HG03175 (cell line): Measurements from ENCODE around the gene VPS13D.
A peak's percentile ranks its signal among the peaks of the same experiment; 100 is the strongest.

Experiments
- ATAC-seq: cut with Tn5 transposase; IDR thresholded peaks from one replicate; pipeline ENCODE4 v1.9.1; 2021; ENCODE audit warnings: mild to moderate bottlenecking, moderate library complexity; ENCODE audit not compliant: unreplicated experiment

Gene VPS13D

DNA sequence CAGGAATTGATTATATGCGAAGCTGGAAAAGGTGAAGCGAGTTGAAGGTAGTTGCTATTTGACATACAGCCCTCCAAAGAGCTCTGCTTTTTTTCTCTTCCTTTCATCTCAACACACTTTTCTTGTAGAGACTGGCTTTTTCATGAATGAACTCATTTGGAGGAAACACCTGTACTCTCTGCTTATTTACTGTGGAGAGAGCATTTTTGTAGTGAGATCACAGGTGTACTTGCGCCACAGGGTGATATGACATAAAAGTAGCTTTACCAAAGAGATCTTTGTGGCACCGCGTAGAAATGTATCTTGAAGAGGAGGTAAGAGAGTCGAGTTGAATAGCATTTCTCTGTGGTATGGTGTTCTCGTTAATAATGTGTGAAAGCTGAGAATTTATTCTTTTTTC is 187.6 kb downstream of the VPS13D start:
- no peak for ATAC-seq

DNA sequence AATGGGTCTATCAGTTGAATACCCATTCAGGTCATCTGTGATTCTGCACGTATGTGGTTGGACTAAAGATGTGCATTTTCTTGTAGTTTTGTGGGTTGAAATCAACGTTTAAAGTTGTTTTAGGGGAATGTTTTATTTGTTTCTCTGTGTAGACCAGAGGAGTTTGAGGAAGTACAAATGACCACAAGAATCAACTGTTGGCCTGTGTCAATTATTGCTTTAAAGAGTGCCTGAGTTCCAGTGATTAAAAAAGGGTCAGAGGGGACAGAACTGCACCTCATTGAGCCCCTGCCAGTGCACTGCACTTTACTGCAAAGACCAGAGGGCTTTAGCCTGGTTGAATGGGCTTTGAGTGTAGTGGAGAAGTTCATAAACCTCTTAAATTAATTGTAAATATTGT is 190.3 kb downstream of the VPS13D start:
- ATAC-seq, result no peak

DNA sequence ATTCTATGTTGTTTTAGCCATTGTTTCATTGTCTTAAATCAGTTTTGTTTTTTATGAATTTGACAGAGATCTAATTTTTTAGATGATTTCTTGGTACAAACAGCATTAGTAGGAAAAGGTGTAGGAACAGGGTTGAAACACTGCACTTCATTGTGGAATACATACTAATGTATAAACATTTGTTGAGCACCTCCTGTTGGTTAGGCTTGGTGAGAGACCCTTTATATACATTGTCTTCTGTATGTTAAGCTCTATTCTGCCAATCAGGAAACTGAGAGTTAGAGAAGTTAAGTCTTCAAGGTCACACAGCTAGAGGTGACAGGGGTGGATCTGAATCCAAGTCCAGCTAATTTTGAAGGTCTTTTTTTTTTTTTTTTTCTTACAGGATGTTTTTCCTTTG is 192.7 kb downstream of the VPS13D start:
- no peak for ATAC-seq

DNA sequence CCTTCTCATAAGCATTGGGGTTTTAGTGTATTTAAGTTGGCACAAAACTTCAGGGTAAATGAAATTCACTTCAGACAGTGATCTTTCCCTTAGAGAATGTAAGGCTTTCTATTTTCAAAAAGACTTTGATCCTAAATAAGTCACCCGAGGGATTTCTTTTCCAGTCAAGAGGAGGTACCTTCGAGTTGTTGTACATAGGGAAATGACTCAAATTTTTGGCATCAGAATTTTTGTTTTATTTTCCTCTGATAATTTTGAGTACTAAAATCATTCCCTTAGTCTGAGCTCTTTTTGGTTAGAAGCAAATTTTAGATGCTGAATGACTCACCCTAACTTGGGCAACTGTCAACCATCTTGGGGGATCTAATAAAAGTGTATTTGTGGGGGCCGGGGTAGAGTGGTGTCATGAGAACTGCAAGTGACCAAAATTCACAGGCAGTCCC is 194.3 kb downstream of the VPS13D start:
- ATAC-seq, result no peak

DNA sequence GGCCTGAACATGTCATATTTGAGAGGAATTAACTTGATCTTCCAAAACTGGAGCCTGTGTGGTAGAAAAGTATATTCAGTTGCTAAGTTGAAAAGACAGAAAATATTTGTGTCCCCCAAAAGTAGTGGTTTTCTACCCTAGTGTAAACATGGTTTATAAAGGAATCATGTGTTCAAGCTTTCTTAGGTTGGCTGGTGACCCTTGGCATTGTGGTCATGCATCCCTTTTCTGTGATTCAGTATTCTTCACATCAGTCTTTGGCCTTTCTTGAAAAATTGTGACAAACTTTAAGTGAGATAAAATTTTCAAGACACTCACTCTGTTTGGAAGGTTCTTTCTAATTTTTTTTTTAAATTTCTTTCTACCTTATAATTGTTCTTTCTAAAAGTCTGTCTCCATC is 195.0 kb downstream of the VPS13D start:
- ATAC-seq, result no peak

DNA sequence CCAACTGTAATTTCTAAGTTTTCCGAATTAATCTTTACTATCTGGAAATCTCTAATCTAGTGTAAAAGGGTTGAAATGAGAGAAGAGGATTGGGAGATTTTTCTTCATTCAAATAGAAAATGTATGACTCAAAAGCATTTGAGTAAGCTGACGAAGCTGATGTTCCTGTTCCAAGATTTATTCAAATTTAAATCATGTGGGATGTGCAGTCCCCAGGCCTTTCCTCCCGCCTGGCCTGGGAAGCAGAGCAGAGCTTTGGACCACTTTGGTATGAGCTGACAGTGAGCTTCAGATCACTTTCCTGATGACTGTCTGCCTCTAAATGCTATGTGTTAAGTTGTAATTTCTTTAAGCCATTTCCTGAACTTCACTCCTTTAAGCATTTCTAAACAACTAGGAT is 196.2 kb downstream of the VPS13D start:
- no peak for ATAC-seq

DNA sequence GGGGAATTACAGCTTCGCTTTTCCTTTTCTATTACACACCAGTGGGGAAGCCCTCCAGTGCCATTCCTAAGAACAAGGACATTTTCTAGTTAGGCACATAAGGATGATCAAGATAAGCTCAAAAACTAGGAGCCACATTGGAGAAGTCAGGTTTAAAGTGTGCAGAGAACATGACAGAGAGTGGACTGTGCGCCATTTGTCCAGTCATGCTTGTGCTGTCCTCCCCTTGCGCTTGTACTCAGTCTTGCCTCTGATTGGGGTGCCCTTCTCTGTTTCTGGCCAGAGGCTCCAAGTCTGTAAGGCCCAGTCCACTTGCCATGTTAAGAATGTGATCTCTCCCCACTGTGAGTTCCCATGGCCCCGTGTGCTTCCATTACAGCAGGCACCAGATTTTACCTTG is 198.5 kb downstream of the VPS13D start:
- no peak for ATAC-seq

DNA sequence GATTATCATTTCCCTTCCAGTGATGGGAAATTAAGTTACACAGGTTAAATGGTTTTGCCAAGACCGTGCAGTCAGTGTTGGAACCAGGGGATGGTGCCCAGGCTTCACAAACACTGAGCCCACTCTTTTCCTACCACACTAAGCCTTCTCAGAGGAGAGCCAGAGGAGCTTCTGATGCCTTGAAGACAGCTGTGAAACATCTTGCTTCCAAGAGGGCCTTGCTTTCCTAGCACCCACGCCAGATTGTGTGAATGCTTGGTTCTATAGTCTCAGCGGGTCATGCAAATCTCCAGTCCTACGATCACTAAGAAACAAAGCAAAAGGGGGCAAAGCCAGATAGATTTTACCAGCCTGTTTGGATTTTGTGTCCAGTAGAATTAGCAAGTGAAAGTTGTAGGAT is 200.7 kb downstream of the VPS13D start:
- ATAC-seq, result no peak

DNA sequence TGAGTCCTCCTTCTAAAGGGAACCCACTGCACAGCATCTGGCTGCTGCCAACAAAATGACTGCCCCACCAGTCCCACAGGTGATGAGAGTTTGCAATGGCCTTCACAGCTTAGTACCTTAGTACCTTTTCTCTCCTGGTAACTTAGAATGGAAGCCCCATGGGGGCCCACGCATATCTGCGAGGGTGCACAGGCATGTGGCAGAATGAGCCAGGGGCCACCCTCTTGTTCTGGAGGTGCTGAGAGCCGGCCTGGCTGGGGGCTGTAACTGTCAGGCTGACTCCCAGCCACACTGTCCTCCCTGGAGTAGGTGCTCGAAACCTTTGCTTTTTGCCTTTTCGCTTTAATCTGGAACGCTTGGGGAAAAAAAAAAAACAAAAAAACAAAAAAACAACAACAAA is 203.1 kb downstream of the VPS13D start:
- no peak for ATAC-seq

DNA sequence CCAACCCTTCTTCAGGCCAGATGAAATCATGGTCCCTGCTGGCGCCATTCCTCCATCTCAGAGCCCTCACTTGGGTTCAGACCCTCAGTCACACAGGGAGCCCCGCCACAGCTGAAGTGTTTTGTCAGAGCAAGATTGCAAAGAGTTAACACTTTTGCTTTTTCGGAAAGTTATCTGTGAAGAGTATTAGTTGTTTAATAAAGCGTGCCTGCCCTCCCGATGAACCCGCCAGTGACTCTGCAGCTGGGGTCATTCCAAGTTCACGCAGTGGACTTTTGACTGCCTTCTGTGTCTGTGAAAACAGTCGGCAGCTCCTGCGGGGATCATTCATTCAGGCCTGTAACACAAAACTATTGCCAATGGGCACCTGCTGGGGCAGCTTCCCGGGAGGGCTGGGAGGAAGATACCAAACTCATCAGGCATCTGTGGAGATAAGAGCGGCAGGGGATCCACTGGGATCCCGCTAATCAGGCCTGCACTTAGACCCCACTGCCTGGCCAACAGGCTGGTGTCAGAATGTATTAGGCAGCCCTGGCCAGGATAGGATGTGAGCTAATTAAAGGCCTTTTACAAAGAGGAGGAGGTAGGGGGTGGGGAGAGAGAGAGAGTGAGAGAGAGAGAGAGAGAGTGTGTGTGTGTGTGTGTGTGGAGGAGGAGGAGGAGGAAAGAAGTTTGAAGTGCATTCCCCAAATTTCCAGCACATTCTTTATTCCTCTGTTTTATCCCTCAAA is 203.7 kb downstream of the VPS13D start:
- ATAC-seq, result no peak

DNA sequence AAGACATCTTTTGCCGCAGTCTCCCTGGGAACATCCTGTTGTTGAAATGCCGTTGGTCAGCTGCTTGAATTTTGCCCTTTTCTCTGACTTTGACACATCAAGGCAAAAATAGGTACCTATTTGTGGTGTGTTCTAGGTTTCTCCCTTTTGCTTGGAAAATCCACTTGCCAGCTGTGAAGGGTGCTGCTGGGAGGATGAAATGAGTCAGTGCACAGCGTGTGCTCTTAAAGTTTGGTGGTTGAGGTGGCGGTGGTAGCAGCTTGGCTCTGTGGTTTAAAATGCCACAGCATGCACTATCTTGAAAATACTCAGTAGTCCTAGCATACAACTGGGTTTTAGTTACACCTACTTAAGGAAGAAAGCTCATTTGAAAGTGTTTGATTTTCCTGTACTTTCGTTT is 204.3 kb downstream of the VPS13D start:
- no peak for ATAC-seq

DNA sequence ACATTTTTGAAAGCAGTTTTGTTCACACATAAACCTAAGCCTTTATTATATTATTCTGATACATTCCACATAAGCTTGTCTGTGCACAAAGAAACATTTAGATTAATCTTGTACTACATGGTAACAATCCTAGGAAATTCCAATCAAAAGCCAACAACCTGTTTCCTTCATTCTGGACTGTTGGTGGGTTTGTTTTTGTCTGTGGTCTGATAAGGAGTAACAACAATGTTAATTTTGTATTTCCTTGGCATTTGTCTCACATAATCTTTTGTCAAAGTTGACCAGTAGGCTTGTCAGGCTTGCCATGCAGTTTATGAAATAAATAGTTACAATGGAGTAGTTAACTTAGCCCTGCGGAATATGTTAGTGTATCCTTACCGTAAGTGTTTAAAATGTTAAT is 204.9 kb downstream of the VPS13D start:
- no peak for ATAC-seq

DNA sequence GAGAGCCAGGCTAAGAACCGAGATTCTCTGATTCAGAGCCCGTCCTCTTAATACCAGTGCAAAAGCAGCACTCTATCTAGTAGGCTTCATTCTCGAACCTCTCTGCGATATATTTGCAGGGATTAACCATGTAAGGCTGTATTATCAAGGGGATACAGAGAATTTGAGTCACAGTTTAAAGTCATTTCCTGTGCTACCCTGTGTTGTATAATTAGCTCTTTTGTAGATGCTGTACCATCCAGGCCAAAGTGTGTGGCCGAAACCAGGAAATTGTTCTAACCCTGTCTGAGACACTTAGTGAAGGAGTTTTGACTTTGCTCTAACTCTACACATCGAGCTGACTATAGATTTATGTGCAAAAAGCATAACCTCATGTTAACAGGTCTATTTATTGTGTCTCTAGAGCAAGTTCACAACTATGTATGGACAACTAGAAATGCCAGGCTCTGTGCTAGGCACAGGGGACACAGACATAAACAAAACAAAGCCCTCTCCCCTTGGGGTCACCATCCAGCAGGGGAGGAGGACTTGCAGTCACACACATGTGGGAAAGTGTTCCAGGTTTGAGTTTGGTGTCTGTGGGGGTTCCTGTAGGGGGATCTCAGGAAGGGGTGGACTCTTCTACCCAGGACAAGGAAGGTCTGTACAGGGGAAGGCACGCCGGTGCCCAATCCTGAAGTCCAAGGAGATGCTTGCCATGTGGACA is 206.0 kb downstream of the VPS13D start:
- ATAC-seq, result peak; percentile 75

DNA sequence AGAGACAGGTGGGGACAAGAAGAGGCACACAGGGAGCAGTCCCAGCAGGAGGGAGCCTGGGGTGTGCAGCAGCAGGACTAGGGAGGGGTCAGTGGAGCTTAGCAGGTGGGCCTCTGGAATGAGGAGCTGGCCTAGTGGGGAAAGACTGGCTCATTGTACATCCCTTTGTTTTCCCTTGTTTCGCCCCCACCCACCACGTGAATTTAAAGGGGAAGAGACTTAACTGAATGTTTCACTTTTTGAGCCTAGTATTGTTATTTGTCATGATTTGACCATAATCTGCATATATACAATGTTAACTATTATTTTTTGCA is 206.5 kb downstream of the VPS13D start:
- no peak for ATAC-seq

DNA sequence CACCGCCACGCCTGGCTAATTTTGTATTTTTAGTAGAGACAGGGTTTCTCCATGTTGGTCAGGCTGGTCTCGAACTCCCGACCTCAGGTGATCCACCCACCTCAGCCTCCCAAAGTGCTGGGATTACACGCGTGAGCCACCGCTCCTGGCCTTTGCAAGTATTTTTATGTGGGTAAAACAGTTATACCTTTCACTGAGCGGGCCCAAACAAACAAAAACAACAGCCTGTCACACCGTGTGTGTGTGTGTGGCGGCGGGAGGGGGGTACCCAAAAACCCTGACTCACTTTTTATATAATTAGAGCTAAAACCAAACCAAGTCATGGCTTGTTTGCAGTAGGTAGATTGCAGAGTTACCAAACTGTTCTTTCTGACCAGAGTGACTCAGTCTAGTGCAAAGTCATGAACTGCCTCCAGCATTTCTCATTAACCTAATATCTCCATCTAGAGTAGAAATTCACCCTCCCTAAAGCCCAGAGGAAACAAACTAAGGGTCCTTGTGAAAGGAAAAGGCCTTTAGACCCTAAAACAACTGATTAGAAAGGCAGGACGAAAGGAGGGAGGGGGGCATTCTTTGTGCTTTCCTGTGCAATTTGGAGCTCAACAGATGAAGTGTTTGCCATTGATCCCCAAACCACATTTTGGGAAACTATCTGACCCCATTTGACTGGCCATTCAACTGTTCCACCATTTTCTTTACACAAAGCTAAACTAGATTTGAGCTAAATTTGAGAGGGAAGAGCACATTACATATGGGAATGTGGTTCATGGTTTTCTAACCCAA is 207.2 kb downstream of the VPS13D start:
- no peak for ATAC-seq

DNA sequence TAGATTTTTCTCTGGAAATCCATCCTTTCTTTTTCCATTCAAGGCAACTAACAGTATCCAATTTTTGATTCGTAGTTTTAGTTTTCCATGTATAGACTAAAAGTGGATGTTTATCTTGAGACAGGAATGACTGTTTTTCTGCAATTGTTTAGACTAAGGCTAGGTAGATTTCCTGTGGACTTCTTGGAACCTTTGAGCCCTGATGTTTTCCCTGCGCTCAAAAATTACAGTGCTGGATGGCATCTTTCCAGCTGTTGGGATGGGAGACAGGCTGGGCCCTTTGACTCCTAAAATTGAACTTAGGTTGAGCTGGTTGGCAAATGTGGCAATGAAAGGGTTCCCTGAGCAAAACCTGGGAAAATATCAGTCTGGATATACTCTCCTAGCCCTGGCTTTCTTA is 207.8 kb downstream of the VPS13D start:
- no peak for ATAC-seq

DNA sequence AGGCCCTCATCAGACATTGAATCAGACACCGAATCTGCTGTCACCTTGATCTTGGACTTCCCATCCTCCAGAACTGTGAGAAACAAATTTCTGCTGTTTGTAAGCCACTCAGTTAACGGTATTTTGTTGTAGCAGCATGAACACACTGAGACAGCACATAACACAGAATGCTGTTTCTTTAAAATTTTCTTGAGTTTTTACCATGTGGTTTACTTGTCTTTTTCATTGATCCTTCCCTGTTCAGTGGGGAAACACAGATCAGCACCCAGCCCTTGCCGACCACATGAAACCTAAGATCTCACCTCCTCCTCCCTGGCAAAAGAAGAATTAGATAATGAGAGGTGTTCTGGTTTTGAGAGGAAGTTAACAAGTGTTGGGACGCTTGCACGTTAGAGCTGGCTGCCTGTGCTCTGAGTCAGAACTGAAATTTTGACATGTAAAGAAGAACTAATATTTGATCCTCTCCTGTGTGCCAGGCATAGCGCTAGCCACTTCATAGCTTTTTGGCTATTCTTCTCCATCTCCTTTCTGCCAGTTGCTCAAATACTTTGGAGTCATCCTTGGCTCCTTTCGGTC is 208.6 kb downstream of the VPS13D start:
- ATAC-seq, result peak; percentile 47

DNA sequence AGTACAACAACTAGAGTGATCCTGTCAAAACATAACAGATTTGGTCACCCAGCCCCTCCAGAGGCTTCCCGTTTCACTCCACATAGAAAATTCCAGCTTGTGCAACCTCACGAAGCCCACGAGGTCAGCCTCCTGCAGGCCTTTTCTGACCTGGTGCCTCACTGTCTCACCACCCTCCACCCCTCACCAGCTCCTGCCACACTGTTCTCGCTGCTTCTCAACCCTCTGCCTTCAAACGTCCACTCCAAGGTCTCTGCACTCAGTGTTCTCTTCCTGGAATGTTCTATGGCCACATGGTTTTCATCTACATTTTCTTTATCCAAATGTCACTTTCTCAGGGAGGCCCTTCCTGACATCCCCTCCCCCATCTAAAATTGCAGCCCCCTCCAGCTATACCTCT is 209.2 kb downstream of the VPS13D start:
- no peak for ATAC-seq

DNA sequence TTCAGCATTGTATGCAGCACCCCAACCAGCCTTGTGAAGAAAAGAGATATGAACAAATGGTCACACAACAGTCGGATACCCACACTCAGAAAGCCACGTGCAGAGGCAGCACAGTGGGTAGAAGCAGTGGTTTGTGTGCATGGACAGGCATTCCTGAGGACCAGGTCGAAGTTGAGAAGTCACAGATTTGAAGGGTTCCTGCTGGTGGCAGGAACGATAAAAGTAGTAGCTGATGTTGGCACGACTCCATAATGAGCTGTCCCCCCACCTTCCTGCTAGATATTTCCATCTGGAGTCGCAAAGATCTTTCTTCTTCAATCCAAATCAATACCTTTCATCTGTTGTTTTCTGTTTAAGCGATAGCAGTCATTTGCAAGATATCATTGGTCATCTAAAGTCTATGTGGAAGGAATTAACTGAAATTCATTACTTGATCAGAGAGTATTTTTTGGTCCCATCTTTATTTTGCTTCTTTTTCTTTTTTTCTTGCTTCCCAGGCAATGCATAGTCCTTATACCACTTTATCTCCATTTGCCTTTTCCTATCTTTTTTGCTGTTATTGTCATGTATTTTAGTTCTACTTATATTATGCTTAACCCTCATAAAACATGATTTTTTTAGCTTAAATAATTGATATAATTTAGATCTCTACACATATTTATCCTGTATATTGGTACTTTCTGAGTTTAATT is 211.7 kb downstream of the VPS13D start:
- ATAC-seq, result no peak

DNA sequence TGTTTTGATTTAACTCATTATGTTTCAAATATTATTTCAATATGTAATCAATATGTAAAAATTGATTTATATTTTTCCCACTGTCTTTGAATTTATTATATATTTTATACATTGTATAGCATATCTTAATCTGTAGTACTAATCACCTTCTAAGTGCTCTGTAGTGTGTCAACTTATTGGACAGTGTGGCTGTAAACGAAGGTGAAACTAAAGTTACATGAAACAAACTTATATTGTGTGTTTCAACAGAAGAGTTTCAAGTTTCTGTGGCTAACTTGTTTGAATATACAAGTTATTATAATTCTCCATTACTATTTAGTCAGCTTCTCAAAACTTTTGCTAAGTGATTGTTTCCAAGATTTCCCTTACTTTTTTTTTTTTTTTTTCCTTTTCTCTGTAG is 212.4 kb downstream of the VPS13D start:
- no peak for ATAC-seq

DNA sequence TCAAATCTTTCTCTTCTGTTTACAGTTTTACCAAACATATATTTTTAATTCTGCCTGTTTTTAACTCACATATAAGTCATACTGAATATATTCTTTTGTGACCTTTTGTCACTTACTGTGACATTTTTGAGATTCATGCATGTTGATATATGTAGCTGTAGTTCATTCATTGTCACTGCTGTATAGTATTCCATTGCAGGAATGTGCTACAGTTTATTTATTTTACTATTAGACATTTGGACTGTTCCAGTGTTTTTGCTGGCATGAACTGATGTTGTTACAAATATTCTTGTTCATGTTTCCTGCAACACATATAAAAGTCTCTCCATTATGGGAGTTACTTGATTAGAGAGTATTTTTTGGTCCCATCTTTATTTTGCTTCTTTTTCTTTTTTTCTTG is 213.3 kb downstream of the VPS13D start:
- ATAC-seq, result no peak
